Ishikawa (cell line): ENCODE data around the gene RLIM.

Experiments used
- TCF12 ChIP-seq: IDR thresholded peaks from 2 replicates; pipeline ENCODE4 v1.6.1; 2012; ENCODE audit warnings: low read depth
- TF ChIP-seq, protein P1 (sequence below): IDR thresholded peaks from 2 replicates; pipeline ENCODE4 v1.6.1; 2012; ENCODE audit warnings: low read depth, mild to moderate bottlenecking

DNA sequence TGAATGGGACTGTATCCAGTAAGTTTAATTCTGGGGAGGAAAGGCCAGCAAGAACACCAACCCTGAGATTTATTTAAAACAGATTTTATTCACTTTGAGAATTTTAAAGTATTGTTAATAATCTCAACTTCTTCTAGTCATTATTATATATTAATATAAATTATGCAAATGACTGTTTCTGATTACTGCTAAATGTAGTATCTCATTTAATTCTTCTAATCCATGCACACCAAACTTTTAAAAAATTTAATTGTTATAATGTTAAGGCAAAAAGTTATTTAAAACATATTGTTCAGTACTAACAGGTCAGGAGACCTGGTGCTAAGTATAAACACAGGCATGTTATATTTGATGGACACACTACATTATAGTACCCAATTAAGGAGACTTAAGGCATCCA is 8.1 kb downstream of the RLIM start:
- TF ChIP-seq, protein P1, sequence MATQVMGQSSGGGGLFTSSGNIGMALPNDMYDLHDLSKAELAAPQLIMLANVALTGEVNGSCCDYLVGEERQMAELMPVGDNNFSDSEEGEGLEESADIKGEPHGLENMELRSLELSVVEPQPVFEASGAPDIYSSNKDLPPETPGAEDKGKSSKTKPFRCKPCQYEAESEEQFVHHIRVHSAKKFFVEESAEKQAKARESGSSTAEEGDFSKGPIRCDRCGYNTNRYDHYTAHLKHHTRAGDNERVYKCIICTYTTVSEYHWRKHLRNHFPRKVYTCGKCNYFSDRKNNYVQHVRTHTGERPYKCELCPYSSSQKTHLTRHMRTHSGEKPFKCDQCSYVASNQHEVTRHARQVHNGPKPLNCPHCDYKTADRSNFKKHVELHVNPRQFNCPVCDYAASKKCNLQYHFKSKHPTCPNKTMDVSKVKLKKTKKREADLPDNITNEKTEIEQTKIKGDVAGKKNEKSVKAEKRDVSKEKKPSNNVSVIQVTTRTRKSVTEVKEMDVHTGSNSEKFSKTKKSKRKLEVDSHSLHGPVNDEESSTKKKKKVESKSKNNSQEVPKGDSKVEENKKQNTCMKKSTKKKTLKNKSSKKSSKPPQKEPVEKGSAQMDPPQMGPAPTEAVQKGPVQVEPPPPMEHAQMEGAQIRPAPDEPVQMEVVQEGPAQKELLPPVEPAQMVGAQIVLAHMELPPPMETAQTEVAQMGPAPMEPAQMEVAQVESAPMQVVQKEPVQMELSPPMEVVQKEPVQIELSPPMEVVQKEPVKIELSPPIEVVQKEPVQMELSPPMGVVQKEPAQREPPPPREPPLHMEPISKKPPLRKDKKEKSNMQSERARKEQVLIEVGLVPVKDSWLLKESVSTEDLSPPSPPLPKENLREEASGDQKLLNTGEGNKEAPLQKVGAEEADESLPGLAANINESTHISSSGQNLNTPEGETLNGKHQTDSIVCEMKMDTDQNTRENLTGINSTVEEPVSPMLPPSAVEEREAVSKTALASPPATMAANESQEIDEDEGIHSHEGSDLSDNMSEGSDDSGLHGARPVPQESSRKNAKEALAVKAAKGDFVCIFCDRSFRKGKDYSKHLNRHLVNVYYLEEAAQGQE: no peak
- TF ChIP-seq TCF12: no peak
